ENCODE measurements around the gene RELN. TPM values are rescaled to one million over a fixed set of nuclear protein-coding genes. Genes with fewer than 3 reads are reported as not detected.

RELN gene
- polyA plus RNA-seq, 1 donor (not counting 4 experiments of a cell fraction or from before 2014, with no cell fraction given), result not detected

- Histone ChIP-seq H3K4me2 (ENCODE audit: control insufficient read depth, extremely low read depth, insufficient read depth, low read depth, low read length) (no peak overlapping the region), H3K27me3 (ENCODE audit: control insufficient read depth, extremely low read depth, insufficient read depth, low read length) (no peaks in the 10 kb centered on the region), H3K9me3 (ENCODE audit: control insufficient read depth, low read depth, low read length) (no peaks in the 10 kb centered on the region), H3K27ac (ENCODE audit: control insufficient read depth, insufficient read depth, low read length) (no peak overlapping the region), H3K4me1 (ENCODE audit: control insufficient read depth, extremely low read depth, insufficient read depth, low read length) (no peaks in the 10 kb centered on the region), H3K4me3 (ENCODE audit: control insufficient read depth in 2 of 3, extremely low read depth in 1 of 3, insufficient read depth in 2 of 3, low read depth in 1 of 3, low read length in 3 of 3) (no peak overlapping the region), H2AFZ (ENCODE audit: control insufficient read depth, low read length) (no peak overlapping the region), H4K20me1 (ENCODE audit: control insufficient read depth, extremely low read depth, insufficient read depth, low read length) (no peaks in the 10 kb centered on the region), H3K36me3 (ENCODE audit: control insufficient read depth in 2 of 2, extremely low read depth in 1 of 2, insufficient read depth in 2 of 2, low read length in 2 of 2) (no peaks in the 10 kb centered on the region), H3K79me2 (ENCODE audit: control insufficient read depth, insufficient read depth, low read length) (no peaks in the 10 kb centered on the region), H3K9ac (ENCODE audit: control insufficient read depth, extremely low read depth, insufficient read depth, low read length) (no peak overlapping the region), H3K9me1 (ENCODE audit: control insufficient read depth, extremely low read depth, insufficient read depth, low read length) (no peaks in the 10 kb centered on the region)
- DNase-seq (ENCODE audit: low read depth, low spot score) (no peak), FAIRE-seq (no peak)
- TF ChIP-seq EZH2 (IDR thresholded peaks at IDR 0.05; ENCODE audit: low read length), result no peak
- TF ChIP-seq CTCF (optimal IDR thresholded peaks at IDR 0.05 in 1 of 3, IDR thresholded peaks at IDR 0.05 in 1 of 3, conservative IDR thresholded peaks at IDR 0.05 in 1 of 3; ENCODE audit: extremely low read depth in 1 of 3, insufficient read depth in 2 of 3, low read length in 3 of 3), result no peak
- dilution Hi-C loops (cut with MboI; ENCODE audit: extremely low pct_ligation_motif_present, low sequenced_read_pairs), result no loop called here
Measured at GRCh38 chr7:103622274-103622673, 367.2 kb downstream of the RELN start.

- H3K79me2 ChIP-seq (ENCODE audit: control insufficient read depth, insufficient read depth, low read length), result no peaks in the 10 kb centered on the region
- H2AFZ ChIP-seq (ENCODE audit: control insufficient read depth, low read length), result no peak overlapping the region
- H3K9me1 ChIP-seq (ENCODE audit: control insufficient read depth, extremely low read depth, insufficient read depth, low read length), result no peaks in the 10 kb centered on the region
- DNase-seq (ENCODE audit: low read depth, low spot score), result no peak
- no peaks in the 10 kb centered on the region for H4K20me1 ChIP-seq (ENCODE audit: control insufficient read depth, extremely low read depth, insufficient read depth, low read length)
- FAIRE-seq, result no peak
- dilution Hi-C loops (cut with MboI; ENCODE audit: extremely low pct_ligation_motif_present, low sequenced_read_pairs), result no loop called here
- H3K27ac ChIP-seq (ENCODE audit: control insufficient read depth, insufficient read depth, low read length), result no peak overlapping the region
- H3K9ac ChIP-seq (ENCODE audit: control insufficient read depth, extremely low read depth, insufficient read depth, low read length), result no peak overlapping the region
- no peaks in the 10 kb centered on the region for H3K36me3 ChIP-seq (ENCODE audit: control insufficient read depth in 2 of 2, extremely low read depth in 1 of 2, insufficient read depth in 2 of 2, low read length in 2 of 2)
- H3K4me2 ChIP-seq (ENCODE audit: control insufficient read depth, extremely low read depth, insufficient read depth, low read depth, low read length), result no peak overlapping the region
- H3K27me3 ChIP-seq (ENCODE audit: control insufficient read depth, extremely low read depth, insufficient read depth, low read length), result no peaks in the 10 kb centered on the region
- H3K9me3 ChIP-seq (ENCODE audit: control insufficient read depth, low read depth, low read length), result no peaks in the 10 kb centered on the region
- H3K4me3 ChIP-seq (ENCODE audit: control insufficient read depth in 2 of 3, extremely low read depth in 1 of 3, insufficient read depth in 2 of 3, low read depth in 1 of 3, low read length in 3 of 3), result no peak overlapping the region
- no peaks in the 10 kb centered on the region for H3K4me1 ChIP-seq (ENCODE audit: control insufficient read depth, extremely low read depth, insufficient read depth, low read length)
- no peak for TF ChIP-seq EZH2 (IDR thresholded peaks at IDR 0.05; ENCODE audit: low read length)
- peak; percentile 23 to 43 (median 35) for TF ChIP-seq CTCF (optimal IDR thresholded peaks at IDR 0.05 in 1 of 3, IDR thresholded peaks at IDR 0.05 in 1 of 3, conservative IDR thresholded peaks at IDR 0.05 in 1 of 3; ENCODE audit: extremely low read depth in 1 of 3, insufficient read depth in 2 of 3, low read length in 3 of 3)
Measured at GRCh38 chr7:103613655-103614642, 375.5 kb downstream of the RELN start.

Data from keratinocyte (primary cell).